HG03521 (cell line): ENCODE results near the gene TACC2.

Experiments
- ATAC-seq: cut with Tn5 transposase; IDR thresholded peaks from one replicate; pipeline ENCODE4 v1.9.1; 2021; ENCODE audit warnings: mild to moderate bottlenecking, moderate library complexity; ENCODE audit not compliant: unreplicated experiment

The TACC2 gene

GRCh38 chr10:122140941-122141623 is 152.1 kb downstream of the TACC2 start:
- no peak for ATAC-seq

GRCh38 chr10:122141821-122142640 is 153.1 kb downstream of the TACC2 start:
- ATAC-seq, result no peak

- no peak for ATAC-seq
Observed at GRCh38 chr10:122142641-122143237, 153.8 kb downstream of the TACC2 start.

- ATAC-seq, result no peak
Observed at GRCh38 chr10:122143238-122143841, 154.4 kb downstream of the TACC2 start.

GRCh38 chr10:122144199-122144598 is 155.2 kb downstream of the TACC2 start:
- ATAC-seq, result no peak

GRCh38 chr10:122145113-122145512 is 156.2 kb downstream of the TACC2 start:
- ATAC-seq, result no peak

- no peak for ATAC-seq
Observed at GRCh38 chr10:122147663-122148062, 158.7 kb downstream of the TACC2 start.

GRCh38 chr10:122148876-122149560 is 160.1 kb downstream of the TACC2 start:
- ATAC-seq, result no peak

GRCh38 chr10:122149561-122150505 is 160.9 kb downstream of the TACC2 start:
- ATAC-seq, result no peak

GRCh38 chr10:122151121-122151694 is 162.2 kb downstream of the TACC2 start:
- no peak for ATAC-seq

GRCh38 chr10:122152544-122152943 is 163.6 kb downstream of the TACC2 start:
- ATAC-seq, result no peak

- no peak for ATAC-seq
Observed at GRCh38 chr10:122154031-122154544, 165.1 kb downstream of the TACC2 start.

- ATAC-seq, result no peak
Observed at GRCh38 chr10:122154545-122155366, 165.8 kb downstream of the TACC2 start.

- no peak for ATAC-seq
Observed at GRCh38 chr10:122157451-122157850, 168.5 kb downstream of the TACC2 start.

GRCh38 chr10:122158362-122158761 is 169.4 kb downstream of the TACC2 start:
- no peak for ATAC-seq

- no peak for ATAC-seq
Observed at GRCh38 chr10:122159141-122159970, 170.4 kb downstream of the TACC2 start.

- no peak for ATAC-seq
Observed at GRCh38 chr10:122161795-122162194, 172.8 kb downstream of the TACC2 start.
